GM12892 (cell line): Measurements from ENCODE around the gene IL22RA1.

Experiments used
- POLR2A ChIP-seq: IDR thresholded peaks from 2 replicates; pipeline ENCODE4 v1.6.1; 2011; ENCODE audit warnings: low read depth, low read length, control low read depth
- POLR2AphosphoS5 ChIP-seq: IDR thresholded peaks from 2 replicates; pipeline ENCODE4 v1.6.1; 2011; ENCODE audit warnings: low read depth, low read length, control low read depth
- TAF1 ChIP-seq: IDR thresholded peaks from 2 replicates; pipeline ENCODE4 v1.6.1; 2011; ENCODE audit warnings: low read depth, mild to moderate bottlenecking, control low read depth, low read length, borderline replicate concordance

GRCh38 chr1:24186031-24186710, 43.2 kb upstream of the IL22RA1 start:
- TF ChIP-seq POLR2A: no peak
- TF ChIP-seq POLR2AphosphoS5: no peak
- no peak for TF ChIP-seq TAF1
